Ishikawa (cell line): ENCODE data around the gene MRPL49.

ENCODE experiments used
- CEBPB ChIP-seq: IDR thresholded peaks from 2 replicates; pipeline ENCODE4 v1.6.1; 2012
- CREB1 ChIP-seq: IDR thresholded peaks from 2 replicates; pipeline ENCODE4 v1.6.1; 2012; ENCODE audit warnings: low read depth
- EGR1 ChIP-seq: IDR thresholded peaks from 2 replicates; pipeline ENCODE4 v1.6.1; 2012
- EP300 ChIP-seq: IDR thresholded peaks from 2 replicates; pipeline ENCODE4 v1.6.1; 2012; ENCODE audit warnings: borderline replicate concordance
- FOXM1 ChIP-seq: IDR thresholded peaks from 2 replicates; pipeline ENCODE4 v1.6.1; 2012; ENCODE audit warnings: low read depth, borderline replicate concordance
- MAX ChIP-seq: IDR thresholded peaks from 2 replicates; pipeline ENCODE4 v1.6.1; 2012
- NFIC ChIP-seq: IDR thresholded peaks from 2 replicates; pipeline ENCODE4 v1.6.1; 2012
- RAD21 ChIP-seq: IDR thresholded peaks from 2 replicates; pipeline ENCODE4 v1.6.1; 2012; ENCODE audit warnings: low read depth
- REST ChIP-seq: IDR thresholded peaks from 2 replicates; pipeline ENCODE4 v1.6.1; 2012; ENCODE audit warnings: low read depth, mild to moderate bottlenecking
- TAF1 ChIP-seq: IDR thresholded peaks from 2 replicates; pipeline ENCODE4 v1.6.1; 2012; ENCODE audit warnings: low read depth, mild to moderate bottlenecking
- TCF12 ChIP-seq: IDR thresholded peaks from 2 replicates; pipeline ENCODE4 v1.6.1; 2012; ENCODE audit warnings: low read depth
- TEAD4 ChIP-seq: IDR thresholded peaks from 2 replicates; pipeline ENCODE4 v1.6.1; 2012
- USF1 ChIP-seq: IDR thresholded peaks from 2 replicates; pipeline ENCODE4 v1.6.1; 2012
- YY1 ChIP-seq: IDR thresholded peaks from 2 replicates; pipeline ENCODE4 v1.6.1; 2012; ENCODE audit warnings: low read depth
- ZBTB7A ChIP-seq: IDR thresholded peaks from 2 replicates; pipeline ENCODE4 v1.6.1; 2012; ENCODE audit warnings: low read depth

MRPL49 gene

GRCh38 chr11:65165410-65166317 lies 43.5 kb downstream of the MRPL49 start:
- TF ChIP-seq CEBPB (no peak), RAD21 (no peak), MAX (no peak), USF1 (no peak), TAF1 (no peak), TEAD4 (no peak), YY1 (no peak), FOXM1 (no peak), ZBTB7A (no peak), REST (no peak), EGR1 (no peak), TCF12 (no peak)

- no peak for TF ChIP-seq FOXM1
- no peak for TF ChIP-seq USF1
- TF ChIP-seq CEBPB, result no peak
- no peak for TF ChIP-seq RAD21
- TF ChIP-seq MAX, result no peak
- no peak for TF ChIP-seq CREB1
- TF ChIP-seq NFIC, result no peak
- no peak for TF ChIP-seq YY1
- TF ChIP-seq EP300, result no peak
- no peak for TF ChIP-seq ZBTB7A
These were observed 44.8 kb downstream of the MRPL49 start for GRCh38 chr11:65166893-65167292.

GRCh38 chr11:65167656-65168055 lies 45.5 kb downstream of the MRPL49 start:
- TF ChIP-seq MAX, result no peak
- TF ChIP-seq FOXM1, result no peak
- TF ChIP-seq EGR1, result no peak
- TF ChIP-seq YY1, result no peak
- TF ChIP-seq CREB1, result no peak
- TF ChIP-seq RAD21, result no peak
- TF ChIP-seq NFIC, result no peak
- TF ChIP-seq CEBPB, result no peak
- TF ChIP-seq TEAD4, result no peak
- no peak for TF ChIP-seq TAF1
- TF ChIP-seq USF1, result no peak
- TF ChIP-seq REST, result no peak
- no peak for TF ChIP-seq EP300
- no peak for TF ChIP-seq TCF12
- no peak for TF ChIP-seq ZBTB7A

GRCh38 chr11:65169164-65169641 lies 47.1 kb downstream of the MRPL49 start:
- TF ChIP-seq MAX (no peak), TEAD4 (no peak), ZBTB7A (no peak), RAD21 (no peak), CREB1 (no peak), TAF1 (no peak), EP300 (no peak), USF1 (no peak), REST (no peak), FOXM1 (no peak), YY1 (no peak), TCF12 (no peak), NFIC (no peak), CEBPB (no peak)
